Fibroblast of lung (primary cell): ENCODE results near the gene ACADL. TPM values are rescaled to one million over a fixed set of nuclear protein-coding genes. Genes with fewer than 3 reads are reported as not detected.

Experiments used
- DNase-seq, 2 donors: peaks; one replicate each; pipeline versions ENCODE4 v3.0.0 to v3.0.0-alpha.2; 2010; ENCODE audit warnings: low read depth in 2 of 2
- H2AFZ ChIP-seq: 2 replicates; pipeline ENCODE4 v1.5.1; 2012; ENCODE audit warnings: low read length, control low read depth, inconsistent platforms
- H3K27ac ChIP-seq: 2 replicates; pipeline ENCODE4 v1.5.1; 2011; ENCODE audit warnings: low read length, control low read depth; ENCODE audit not compliant: insufficient read depth
- H3K27me3 ChIP-seq: 2 replicates; pipeline ENCODE4 v1.5.1; 2011; ENCODE audit warnings: mild to moderate bottlenecking, low read length; ENCODE audit not compliant: control insufficient read depth, insufficient read depth
- H3K36me3 ChIP-seq: 2 replicates; pipeline ENCODE4 v1.5.1; 2011; ENCODE audit warnings: low read length; ENCODE audit not compliant: control insufficient read depth, insufficient read depth
- H3K4me1 ChIP-seq: 2 replicates; pipeline ENCODE4 v1.5.1; 2011; ENCODE audit warnings: low read length; ENCODE audit not compliant: control insufficient read depth, insufficient read depth; ENCODE audit errors: extremely low read depth
- H3K4me2 ChIP-seq: 2 replicates; pipeline ENCODE4 v1.5.1; 2011; ENCODE audit warnings: low read length, control low read depth; ENCODE audit not compliant: insufficient read depth; ENCODE audit errors: extremely low read depth
- H3K4me3 ChIP-seq, 4 experiments: fragments of 200-600 bp in 1 of 4; sonication (generic) in 1 of 4; replicated peaks in 1 of 4; 2 replicates each; pipeline ENCODE4 v1.5.1; 2011 to 2016; ENCODE audit warnings: low read length in 4 of 4, low read depth in 3 of 4, mild to moderate bottlenecking in 3 of 4, control low read depth in 2 of 4, inconsistent platforms in 1 of 4, mixed read lengths in 1 of 4; ENCODE audit not compliant: insufficient read depth in 1 of 4; ENCODE audit errors: control extremely low read depth in 1 of 4
- H3K79me2 ChIP-seq: 2 replicates; pipeline ENCODE4 v1.5.1; 2012; ENCODE audit warnings: mild to moderate bottlenecking, low read length, inconsistent platforms; ENCODE audit not compliant: control insufficient read depth, insufficient read depth
- H3K9ac ChIP-seq: 2 replicates; pipeline ENCODE4 v1.5.1; 2011; ENCODE audit warnings: mild to moderate bottlenecking, low read length, control low read depth; ENCODE audit not compliant: insufficient read depth
- H3K9me3 ChIP-seq: 2 replicates; pipeline ENCODE4 v1.5.1; 2012; ENCODE audit warnings: low read depth, low read length; ENCODE audit not compliant: control insufficient read depth, insufficient read depth
- H4K20me1 ChIP-seq: 2 replicates; pipeline ENCODE4 v1.5.1; 2011; ENCODE audit warnings: low read length; ENCODE audit not compliant: control insufficient read depth, insufficient read depth; ENCODE audit errors: extremely low read depth
- CTCF ChIP-seq, 2 donors: IDR thresholded peaks in 1 of 2; conservative IDR thresholded peaks in 1 of 2; 1 replicate in 1 of 2; 2 replicates in 1 of 2; pipeline ENCODE4 v1.5.1; 2011 to 2012; ENCODE audit warnings: low read length in 2 of 2, control low read depth in 1 of 2, inconsistent platforms in 1 of 2, low read depth in 1 of 2, mild to moderate bottlenecking in 1 of 2
- EZH2 ChIP-seq: IDR thresholded peaks from 2 replicates; pipeline ENCODE4 v1.5.1; 2012; ENCODE audit warnings: low read length, control low read depth, mild to moderate bottlenecking; ENCODE audit errors: missing control alignments
- polyA plus RNA-seq, 2 donors: library from polyadenylated mRNA; depleted of rRNA in 1 of 2; stranded (reverse) in 1 of 2; unstranded in 1 of 2; fragments of >200 nt; gene quantifications; 2 replicates each; pipeline ENCODE4 v1.2.1, GENCODE V29; 2011 to 2012; ENCODE audit warnings: missing spikeins in 1 of 2
- total RNA-seq: library from RNA; depleted of rRNA; stranded (reverse); fragments of >200 nt; gene quantifications from 2 replicates; pipeline ENCODE4 v1.2.1, GENCODE V29; 2014

Gene ACADL
- total and polyA plus RNA-seq, 2 donors (not counting 1 experiment from before 2014, with no cell fraction given): 0.03 to 0.50 TPM

- Histone ChIP-seq H3K9ac (no peak overlapping the region), H4K20me1 (no peaks in the 10 kb centered on the region), H3K4me1 (peaks cover 2% of the 10 kb centered on the region), H3K27me3 (no peaks in the 10 kb centered on the region), H3K79me2 (peaks cover 31% of the 10 kb centered on the region), H2AFZ (no peak overlapping the region), H3K4me3 (no peak overlapping the region), H3K4me2 (peak overlapping the region; percentile 54), H3K9me3 (no peaks in the 10 kb centered on the region), H3K27ac (peak overlapping the region; percentile 6), H3K36me3 (no peaks in the 10 kb centered on the region)
- no peak for TF ChIP-seq EZH2
- no peak for TF ChIP-seq CTCF (conservative IDR thresholded peaks at IDR 0.05 in 1 of 2, IDR thresholded peaks at IDR 0.05 in 1 of 2; ENCODE audit: low read depth in 1 of 2, low read length in 2 of 2)
- peak; percentile 37 to 69 for DNase-seq
These were observed 58.0 kb downstream of the ACADL start for GRCh38 chr2:210167227-210167626.

GRCh38 chr2:210162466-210163124 is 62.7 kb downstream of the ACADL start:
- H3K27me3 ChIP-seq: no peaks in the 10 kb centered on the region
- H4K20me1 ChIP-seq: no peaks in the 10 kb centered on the region
- H3K4me2 ChIP-seq: no peak overlapping the region
- no peak for TF ChIP-seq CTCF (conservative IDR thresholded peaks at IDR 0.05 in 1 of 2, IDR thresholded peaks at IDR 0.05 in 1 of 2; ENCODE audit: low read depth in 1 of 2, low read length in 2 of 2)
- no peak for TF ChIP-seq EZH2
- no peak overlapping the region for H3K4me3 ChIP-seq
- H3K27ac ChIP-seq: no peak overlapping the region
- H2AFZ ChIP-seq: no peak overlapping the region
- no peak for DNase-seq
- no peaks in the 10 kb centered on the region for H3K36me3 ChIP-seq
- H3K9ac ChIP-seq: no peak overlapping the region
- peaks cover 16% of the 10 kb centered on the region for H3K79me2 ChIP-seq
- H3K9me3 ChIP-seq: no peaks in the 10 kb centered on the region
- H3K4me1 ChIP-seq: no peaks in the 10 kb centered on the region

GRCh38 chr2:210159059-210159458 is 66.2 kb downstream of the ACADL start:
- Histone ChIP-seq H2AFZ (no peak overlapping the region), H3K4me1 (no peaks in the 10 kb centered on the region), H3K27me3 (no peaks in the 10 kb centered on the region), H3K9me3 (no peaks in the 10 kb centered on the region), H4K20me1 (no peaks in the 10 kb centered on the region), H3K4me3 (no peak overlapping the region), H3K9ac (no peak overlapping the region), H3K79me2 (no peaks in the 10 kb centered on the region), H3K36me3 (no peaks in the 10 kb centered on the region), H3K4me2 (no peak overlapping the region), H3K27ac (no peak overlapping the region)
- no peak for DNase-seq
- TF ChIP-seq EZH2: no peak
- TF ChIP-seq CTCF (conservative IDR thresholded peaks at IDR 0.05 in 1 of 2, IDR thresholded peaks at IDR 0.05 in 1 of 2; ENCODE audit: low read depth in 1 of 2, low read length in 2 of 2): no peak
